GM11168 (cell line): ENCODE data around the gene SUPT20HL1.

Experiments used
- in situ Hi-C: fragments of 300-500 bp; cut with MboI; formaldehyde crosslinking; loops from one replicate; pipeline ENCODE4 v1.12.0; 2022; ENCODE audit warnings: low sequenced_read_pairs; ENCODE audit not compliant: unreplicated experiment

Gene SUPT20HL1

DNA sequence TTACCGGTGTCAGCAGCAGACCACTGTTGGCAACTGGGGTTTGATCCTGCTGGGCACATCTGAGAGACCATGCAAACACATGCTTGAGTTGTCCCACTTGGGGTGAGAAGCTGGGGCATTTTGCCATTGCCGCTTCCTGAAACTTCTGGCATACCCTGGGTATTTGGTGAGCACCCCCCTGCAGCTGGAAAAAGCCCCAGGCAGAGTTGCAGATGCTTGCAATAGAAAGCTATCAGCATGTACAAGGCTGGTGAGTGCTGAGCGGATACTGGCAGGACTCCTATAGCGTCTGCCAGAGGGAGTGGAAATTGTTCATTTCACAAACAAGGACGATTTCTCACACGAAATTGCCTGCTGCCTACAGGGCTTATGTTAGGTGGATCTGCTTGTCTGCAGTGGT lies 32.3 kb downstream of the SUPT20HL1 start:
- in situ Hi-C loops, result loop anchor here (5.0 kb wide), 1 partner anchor 110 kb away; no protein-coding TSS in a partner anchor

DNA sequence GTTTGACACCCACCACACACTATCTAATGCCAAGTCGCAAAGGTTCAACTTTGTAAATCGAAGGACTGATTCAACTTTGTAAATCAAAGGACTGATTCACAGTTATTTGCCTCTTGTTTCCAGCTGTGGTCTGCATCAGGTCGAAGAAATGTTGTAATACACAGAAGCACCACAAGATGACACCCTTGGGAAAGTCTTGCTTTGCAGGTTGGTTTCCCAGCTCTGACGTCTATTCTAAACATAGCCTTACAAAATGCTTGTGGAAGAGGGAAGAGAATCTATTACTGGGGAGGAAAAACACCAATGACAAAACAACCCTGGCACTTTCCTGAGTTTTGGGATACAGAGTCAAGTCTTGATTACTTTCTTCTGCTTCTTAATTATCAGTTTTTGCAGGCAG lies 35.3 kb downstream of the SUPT20HL1 start:
- in situ Hi-C loops, result no loop called here

GRCh38 chrX:24396236-24396930 lies 35.9 kb downstream of the SUPT20HL1 start:
- in situ Hi-C loops, result no loop called here

GRCh38 chrX:24396931-24397279 lies 36.5 kb downstream of the SUPT20HL1 start:
- in situ Hi-C loops, result no loop called here

- in situ Hi-C loops, result no loop called here
Observed at GRCh38 chrX:24398766-24399165, 38.3 kb downstream of the SUPT20HL1 start.

- in situ Hi-C loops, result no loop called here
Observed at GRCh38 chrX:24399550-24399949, 39.1 kb downstream of the SUPT20HL1 start.

GRCh38 chrX:24405959-24406358 lies 45.5 kb downstream of the SUPT20HL1 start:
- in situ Hi-C loops, result no loop called here
